ENCODE data around the gene ALDH3A1.
"Not testable (repeated sequence)": the region's sequence is repeated elsewhere in the genome, so short reads cannot be mapped to it uniquely, and the experiment has no call there.

ALDH3A1 gene

GRCh38 chr17:19747829-19748806, at the start of gene ALDH3A1:
Gene ALDH3A1 (minus strand): TSS chr17:19748298. CDS start chr17:19745129, 3,169 bp downstream.
- DNase-seq (ENCODE audit: low read depth), result no peak

- DNase-seq (ENCODE audit: low read depth), result no peak
Measured at GRCh38 chr17:19796457-19796856, 48.4 kb upstream of the ALDH3A1 start.

- no peak for DNase-seq (ENCODE audit: low read depth)
Measured at GRCh38 chr17:19791918-19792550, 43.9 kb upstream of the ALDH3A1 start.

DNA sequence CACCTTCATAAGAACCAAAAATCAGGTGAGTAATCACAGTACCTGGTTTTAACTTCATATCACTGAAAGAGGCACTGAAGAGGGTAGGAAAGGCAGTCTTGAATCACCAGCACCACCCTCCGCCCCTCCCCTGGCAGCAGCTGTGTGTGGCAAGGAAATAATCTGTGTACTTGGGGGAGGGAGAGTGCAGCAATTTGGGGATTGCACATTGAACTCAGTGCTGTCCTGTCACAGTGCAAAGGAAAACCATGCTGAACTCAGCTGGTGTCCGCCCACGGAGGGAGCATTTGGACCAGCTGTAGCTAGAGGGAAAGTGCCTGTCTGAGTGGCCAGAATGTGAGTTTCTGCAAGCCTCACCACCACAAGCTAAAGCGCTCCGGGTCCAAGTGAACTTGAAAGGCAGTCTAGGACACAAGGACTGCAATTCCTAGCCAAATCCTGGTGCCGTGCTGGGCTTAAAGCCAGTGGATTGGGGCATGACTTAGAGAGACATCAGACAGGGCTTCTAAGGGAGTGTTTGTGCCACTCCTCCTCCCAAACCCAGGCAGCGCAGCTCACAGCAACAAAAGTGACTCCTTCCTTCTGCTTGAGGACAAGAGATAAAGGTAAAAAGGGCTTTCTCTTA, 39.7 kb upstream of the ALDH3A1 start:
- no peak for DNase-seq (ENCODE audit: low read depth)

DNA sequence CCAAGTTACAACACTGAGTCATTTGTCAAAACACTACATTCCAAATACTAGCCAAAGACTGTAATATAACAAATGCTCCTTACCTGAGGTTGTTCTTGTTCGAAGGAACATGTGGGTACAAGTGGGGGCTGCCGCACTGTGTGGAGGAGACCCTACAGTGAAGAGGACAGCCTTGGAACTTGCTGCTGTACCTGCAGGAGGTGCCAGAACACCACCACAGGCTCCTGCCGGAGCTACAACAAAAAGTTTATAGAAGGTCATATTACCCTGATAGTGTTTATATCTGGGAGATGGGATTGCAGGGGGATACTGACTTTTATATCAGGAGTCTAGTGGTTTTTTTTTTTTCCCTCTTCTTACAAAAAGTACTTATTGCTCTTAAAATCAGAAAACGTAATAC, 37.8 kb upstream of the ALDH3A1 start:
- DNase-seq (ENCODE audit: low read depth), result no peak

GRCh38 chr17:19781488-19782458, 33.7 kb upstream of the ALDH3A1 start:
- DNase-seq (ENCODE audit: low read depth), result no peak

DNA sequence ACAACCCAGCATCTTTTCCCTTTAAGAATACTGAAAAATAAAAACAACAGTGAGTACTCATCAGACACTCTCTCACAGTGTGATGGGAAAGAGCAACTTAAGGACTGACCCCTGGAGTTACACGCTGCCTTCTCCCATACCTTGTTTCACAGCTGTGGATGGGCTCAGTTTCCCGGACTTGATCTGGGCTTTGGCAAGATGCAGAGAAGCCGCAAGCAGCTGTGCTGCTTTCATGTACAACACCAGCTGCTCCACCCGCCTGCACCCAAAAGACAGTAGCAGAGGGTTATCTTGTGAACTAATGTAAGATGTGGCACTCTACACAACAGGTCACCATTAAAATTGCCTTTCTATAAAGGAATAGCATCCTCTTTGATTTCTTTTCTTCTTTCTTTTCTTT, 32.7 kb upstream of the ALDH3A1 start:
- no peak for DNase-seq (ENCODE audit: low read depth)

- DNase-seq (ENCODE audit: low read depth), result no peak
Measured at GRCh38 chr17:19773534-19773933, 25.4 kb upstream of the ALDH3A1 start.

GRCh38 chr17:19771971-19772630, 24.0 kb upstream of the ALDH3A1 start:
- DNase-seq (ENCODE audit: low read depth), result no peak

- no peak for DNase-seq (ENCODE audit: low read depth)
Measured at GRCh38 chr17:19770985-19771735, 23.1 kb upstream of the ALDH3A1 start.

GRCh38 chr17:19769946-19770652, 22.0 kb upstream of the ALDH3A1 start:
- DNase-seq (ENCODE audit: low read depth), result no peak

GRCh38 chr17:19768046-19768782, 20.1 kb upstream of the ALDH3A1 start:
- DNase-seq (ENCODE audit: low read depth), result no peak

- DNase-seq (ENCODE audit: low read depth), result peak; percentile 68
Measured at GRCh38 chr17:19766421-19767270, 18.5 kb upstream of the ALDH3A1 start.

GRCh38 chr17:19766016-19766415, 17.9 kb upstream of the ALDH3A1 start:
- DNase-seq (ENCODE audit: low read depth), result no peak

DNA sequence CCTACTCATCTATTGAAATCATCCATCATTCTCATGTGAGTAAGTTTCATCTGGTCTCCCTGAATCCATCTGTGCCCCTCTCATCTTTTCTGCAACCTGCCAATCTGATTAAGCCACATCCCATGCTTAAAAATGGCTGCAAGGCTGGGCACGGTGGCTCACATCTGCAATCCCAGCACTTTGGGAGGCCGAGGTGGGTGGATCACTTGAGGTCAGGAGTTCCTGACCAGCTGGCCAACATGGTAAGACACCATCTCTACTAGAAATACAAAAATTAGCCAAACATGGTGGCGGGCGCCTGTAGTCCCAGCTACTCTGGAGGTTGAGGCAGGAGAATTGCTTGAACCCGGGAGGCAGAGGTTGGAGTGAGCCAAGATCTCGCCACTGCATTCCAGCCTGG, 15.9 kb upstream of the ALDH3A1 start:
- not testable (repeated sequence) for DNase-seq (ENCODE audit: low read depth)

GRCh38 chr17:19763416-19763815, 15.3 kb upstream of the ALDH3A1 start:
- no peak for DNase-seq (ENCODE audit: low read depth)

GRCh38 chr17:19762515-19762961, 14.4 kb upstream of the ALDH3A1 start:
- DNase-seq (ENCODE audit: low read depth), result peak; percentile 46

DNA sequence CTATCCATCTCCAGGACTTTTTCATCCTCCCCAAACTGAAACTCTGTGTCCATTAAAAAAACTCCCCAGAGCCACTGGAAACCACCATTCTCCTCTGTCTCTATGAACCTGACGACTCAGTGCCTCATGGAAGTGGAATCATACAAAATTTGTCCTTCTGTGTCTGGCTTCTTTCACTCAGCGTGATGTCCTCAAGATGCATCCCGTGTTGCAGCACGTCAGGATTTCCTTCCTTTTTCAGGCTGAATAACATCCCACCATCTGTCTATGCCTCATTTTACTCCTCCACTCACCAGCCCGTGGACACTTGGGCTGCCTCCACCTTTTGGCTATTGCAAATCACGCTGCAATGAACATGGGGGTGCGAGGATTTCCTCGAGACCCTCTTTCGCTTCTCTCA, 12.6 kb upstream of the ALDH3A1 start:
- DNase-seq (ENCODE audit: low read depth), result no peak
